Suprapubic skin (tissue), 4 donors: ENCODE measurements around the gene CACNA2D1. TPM values are rescaled to one million over a fixed set of nuclear protein-coding genes. Genes with fewer than 3 reads are reported as not detected.
"Not testable (repeated sequence)": the region's sequence is repeated elsewhere in the genome, so short reads cannot be mapped to it uniquely, and the experiment has no call there.

ENCODE experiments used
- DNase-seq, 2 donors: peaks; one replicate each; pipeline ENCODE4 v3.0.0-alpha.2; 2019; ENCODE audit warnings: low spot score in 2 of 2
- H3K27ac ChIP-seq: fragments of 200-600 bp; sonication (generic); one replicate; pipeline ENCODE4 v1.5.1; 2019
- H3K27me3 ChIP-seq: fragments of 200-600 bp; sonication (generic); one replicate; pipeline ENCODE4 v1.5.1; 2019
- H3K36me3 ChIP-seq: fragments of 200-600 bp; sonication (generic); one replicate; pipeline ENCODE4 v1.5.1; 2019
- H3K4me1 ChIP-seq: fragments of 200-600 bp; sonication (generic); one replicate; pipeline ENCODE4 v1.5.1; 2019
- H3K4me3 ChIP-seq: fragments of 200-600 bp; sonication (generic); one replicate; pipeline ENCODE4 v1.5.1; 2019; ENCODE audit warnings: mild to moderate bottlenecking
- H3K9me3 ChIP-seq: fragments of 200-600 bp; sonication (generic); one replicate; pipeline ENCODE4 v1.5.1; 2019
- EP300 ChIP-seq: sonication (generic); formaldehyde crosslinking; IDR thresholded peaks from one replicate; pipeline ENCODE4 v1.6.1; 2017; ENCODE audit warnings: antibody characterized with exemption
- POLR2A ChIP-seq, 2 donors: fragments of 450-650 bp; IDR thresholded peaks; one replicate each; pipeline ENCODE4 v1.6.1; 2017; ENCODE audit warnings: antibody characterized with exemption in 2 of 2, mild to moderate bottlenecking in 2 of 2, moderate library complexity in 2 of 2
- POLR2AphosphoS5 ChIP-seq, 3 donors: sonication (generic); formaldehyde crosslinking; IDR thresholded peaks; one replicate each; pipeline ENCODE4 v1.6.1; 2017; ENCODE audit warnings: antibody characterized with exemption in 3 of 3
- WGBS: methylation state at CpG from one replicate; pipeline ENCODE4 v1.1.5; 2018; 5-methylcytosine and 5-hydroxymethylcytosine counted together
- total RNA-seq, 4 donors: library from RNA; depleted of rRNA; stranded (reverse); fragments of >200 nt; gene quantifications; one replicate each; pipeline ENCODE4 v1.1.0, GENCODE V29; 2016
- TF ChIP-seq, protein P1 (sequence below), 2 donors: fragments of 200-600 bp in 1 of 2; fragments of 450-650 bp in 1 of 2; sonication (generic) in 1 of 2; IDR thresholded peaks; one replicate each; pipeline ENCODE4 v1.5.1; 2016 to 2019; ENCODE audit warnings: antibody characterized with exemption in 2 of 2, mild to moderate bottlenecking in 1 of 2, moderate library complexity in 1 of 2

Gene CACNA2D1
- total RNA-seq, 4 donors from 2014 or later, result 9.3 to 16.9 (median 10.6) TPM

DNA sequence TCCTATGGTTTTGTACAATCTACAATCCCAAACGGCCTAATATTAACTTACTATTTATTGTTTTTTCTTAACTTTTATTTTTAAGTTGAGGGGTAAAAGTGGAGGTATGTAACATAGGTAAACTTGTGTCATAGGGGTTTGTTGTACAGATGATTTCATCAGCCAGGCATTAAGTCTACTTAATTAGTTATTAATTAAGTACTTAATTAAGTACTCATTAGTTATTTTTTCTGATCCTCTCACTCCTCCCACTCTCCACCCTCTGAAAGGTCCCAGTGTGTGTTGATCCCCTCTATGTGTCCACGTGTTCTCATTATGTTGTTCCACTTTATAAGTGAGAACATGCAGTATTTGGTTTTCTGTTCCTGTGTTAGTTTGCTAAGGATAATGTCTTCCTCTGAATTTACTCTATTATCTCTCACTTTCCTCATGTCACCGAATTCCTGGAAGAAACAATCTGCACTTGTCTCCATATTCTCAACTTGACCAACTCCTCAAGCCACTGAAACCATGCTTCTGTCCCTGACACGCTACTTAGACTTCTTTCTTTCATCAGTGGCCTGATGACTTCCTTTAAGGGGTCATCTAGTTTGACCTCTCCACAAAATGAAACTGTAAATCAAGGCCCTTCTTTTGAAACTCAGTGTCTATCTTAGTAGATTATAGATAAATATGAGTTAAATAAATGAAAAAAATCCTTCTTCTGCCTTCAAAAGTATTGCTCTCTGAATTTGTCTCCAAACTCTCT, 9.1 kb downstream of the CACNA2D1 start:
- no peak overlapping the region for H3K4me3 ChIP-seq
- no peak for DNase-seq
- H3K36me3 ChIP-seq, result no peaks in the 10 kb centered on the region
- no peaks in the 10 kb centered on the region for H3K4me1 ChIP-seq
- TF ChIP-seq POLR2A (IDR thresholded peaks at IDR 0.05) (no peak), POLR2AphosphoS5 (IDR thresholded peaks at IDR 0.05) (no peak), EP300 (no peak)
- TF ChIP-seq, protein P1, sequence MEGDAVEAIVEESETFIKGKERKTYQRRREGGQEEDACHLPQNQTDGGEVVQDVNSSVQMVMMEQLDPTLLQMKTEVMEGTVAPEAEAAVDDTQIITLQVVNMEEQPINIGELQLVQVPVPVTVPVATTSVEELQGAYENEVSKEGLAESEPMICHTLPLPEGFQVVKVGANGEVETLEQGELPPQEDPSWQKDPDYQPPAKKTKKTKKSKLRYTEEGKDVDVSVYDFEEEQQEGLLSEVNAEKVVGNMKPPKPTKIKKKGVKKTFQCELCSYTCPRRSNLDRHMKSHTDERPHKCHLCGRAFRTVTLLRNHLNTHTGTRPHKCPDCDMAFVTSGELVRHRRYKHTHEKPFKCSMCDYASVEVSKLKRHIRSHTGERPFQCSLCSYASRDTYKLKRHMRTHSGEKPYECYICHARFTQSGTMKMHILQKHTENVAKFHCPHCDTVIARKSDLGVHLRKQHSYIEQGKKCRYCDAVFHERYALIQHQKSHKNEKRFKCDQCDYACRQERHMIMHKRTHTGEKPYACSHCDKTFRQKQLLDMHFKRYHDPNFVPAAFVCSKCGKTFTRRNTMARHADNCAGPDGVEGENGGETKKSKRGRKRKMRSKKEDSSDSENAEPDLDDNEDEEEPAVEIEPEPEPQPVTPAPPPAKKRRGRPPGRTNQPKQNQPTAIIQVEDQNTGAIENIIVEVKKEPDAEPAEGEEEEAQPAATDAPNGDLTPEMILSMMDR (IDR thresholded peaks at IDR 0.05), result no peak
- H3K27me3 ChIP-seq, result no peaks in the 10 kb centered on the region
- no peaks in the 10 kb centered on the region for H3K9me3 ChIP-seq
- H3K27ac ChIP-seq, result no peak overlapping the region
- WGBS, result 87% methylated on average over 4 of the region's 4 CpGs

DNA sequence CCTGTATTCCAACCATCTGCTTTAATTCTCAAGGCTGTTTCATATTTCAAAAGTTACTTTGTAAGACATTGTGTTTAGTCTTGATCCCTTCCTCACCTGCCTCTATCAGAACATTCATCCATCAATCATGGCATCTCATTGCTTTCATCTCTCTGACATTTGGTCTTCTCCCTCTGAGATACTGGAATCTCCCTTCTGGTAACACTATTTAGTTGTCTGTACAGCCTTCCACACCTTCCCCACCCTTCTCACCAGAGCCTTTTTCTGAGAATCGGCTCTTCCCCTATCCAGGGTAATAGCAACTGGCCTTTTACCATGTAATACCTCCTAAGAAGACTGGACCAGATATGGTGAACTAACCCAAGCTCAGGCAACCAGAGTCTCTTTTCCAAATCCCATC, 10.1 kb downstream of the CACNA2D1 start:
- TF ChIP-seq POLR2AphosphoS5 (IDR thresholded peaks at IDR 0.05) (no peak), EP300 (no peak), POLR2A (IDR thresholded peaks at IDR 0.05) (no peak)
- TF ChIP-seq, protein P1 (IDR thresholded peaks at IDR 0.05), result no peak
- no peaks in the 10 kb centered on the region for H3K36me3 ChIP-seq
- no peak for DNase-seq
- no peaks in the 10 kb centered on the region for H3K4me1 ChIP-seq
- 79% methylated on average over 1 of the region's 1 CpG for WGBS
- no peak overlapping the region for H3K4me3 ChIP-seq
- H3K9me3 ChIP-seq, result no peaks in the 10 kb centered on the region
- no peaks in the 10 kb centered on the region for H3K27me3 ChIP-seq
- H3K27ac ChIP-seq, result no peak overlapping the region

DNA sequence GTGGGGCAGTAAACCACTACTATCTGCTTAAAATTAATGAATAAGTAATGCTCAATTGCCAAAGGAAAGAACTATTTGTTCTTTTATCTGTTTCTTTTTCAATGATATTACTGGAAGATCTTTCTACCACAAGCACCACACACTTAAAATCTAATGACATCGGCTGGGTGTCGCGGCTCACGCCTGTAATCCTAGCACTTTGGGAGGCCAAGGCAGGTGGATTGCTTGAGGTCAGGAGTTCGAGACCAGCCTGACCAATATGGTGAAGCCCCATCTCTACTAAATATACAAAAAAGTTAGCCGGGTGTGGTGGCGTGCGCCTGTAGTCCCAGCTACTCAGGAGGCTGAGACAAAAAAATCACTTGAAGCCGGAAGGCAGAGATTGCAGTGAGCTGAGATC, 10.8 kb downstream of the CACNA2D1 start:
- H3K4me3 ChIP-seq, H3K36me3 ChIP-seq, H3K27me3 ChIP-seq, H3K4me1 ChIP-seq, H3K9me3 ChIP-seq, H3K27ac ChIP-seq, DNase-seq: not testable (repeated sequence)
- 95% methylated on average over 9 of the region's 9 CpGs for WGBS

DNA sequence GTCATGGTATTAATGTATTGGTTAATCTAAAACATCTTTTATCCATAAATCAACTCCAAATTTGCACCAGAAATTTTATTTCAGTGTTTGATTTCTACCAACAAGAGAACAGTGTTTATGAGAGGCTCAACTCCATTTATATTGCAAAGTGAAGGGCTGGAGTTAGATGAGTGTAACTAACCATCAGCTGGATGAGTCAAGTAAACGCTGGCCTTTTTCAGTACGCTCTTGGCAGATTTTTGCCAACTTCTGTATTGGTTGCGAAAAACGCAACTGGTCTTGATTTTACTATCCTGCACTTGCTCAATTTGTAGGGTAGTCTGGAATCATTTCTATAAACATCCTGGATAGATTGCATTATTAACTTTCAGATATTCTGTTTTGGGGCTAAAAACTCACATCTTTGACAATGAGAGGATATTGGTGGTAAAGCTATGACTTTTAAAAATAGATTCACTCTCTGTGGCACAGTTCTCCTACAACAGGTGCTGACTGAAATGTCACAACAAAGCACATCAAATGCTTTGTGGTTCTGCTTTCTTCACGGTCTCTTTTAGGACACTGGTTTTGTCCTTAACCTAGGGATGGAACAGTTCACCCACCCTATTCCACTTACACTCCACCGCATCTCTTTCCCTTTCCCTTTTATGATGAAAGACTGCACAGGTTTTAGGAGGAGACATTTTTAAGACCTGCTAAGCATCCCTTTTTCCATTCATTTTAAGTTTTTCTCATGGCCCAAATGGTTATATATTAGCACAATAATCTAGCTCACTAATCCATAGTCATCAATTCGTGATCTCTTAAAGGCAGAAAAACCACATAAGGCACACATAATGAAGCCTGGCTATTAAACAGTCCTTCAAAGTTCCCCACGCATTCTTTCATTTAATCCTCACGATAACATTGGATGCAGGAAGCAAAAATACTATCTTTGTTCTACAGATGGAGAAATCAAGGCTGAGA, 12.8 kb downstream of the CACNA2D1 start:
- TF ChIP-seq, protein P1 (IDR thresholded peaks at IDR 0.05), result no peak
- TF ChIP-seq POLR2A (IDR thresholded peaks at IDR 0.05), result no peak
- TF ChIP-seq EP300, result no peak
- no peak for TF ChIP-seq POLR2AphosphoS5 (IDR thresholded peaks at IDR 0.05)
- 68% methylated on average over 9 of the region's 9 CpGs for WGBS
- Histone ChIP-seq H3K36me3 (no peaks in the 10 kb centered on the region), H3K9me3 (no peaks in the 10 kb centered on the region), H3K4me3 (no peak overlapping the region), H3K4me1 (no peaks in the 10 kb centered on the region), H3K27me3 (no peaks in the 10 kb centered on the region), H3K27ac (no peak overlapping the region)
- DNase-seq, result no peak

DNA sequence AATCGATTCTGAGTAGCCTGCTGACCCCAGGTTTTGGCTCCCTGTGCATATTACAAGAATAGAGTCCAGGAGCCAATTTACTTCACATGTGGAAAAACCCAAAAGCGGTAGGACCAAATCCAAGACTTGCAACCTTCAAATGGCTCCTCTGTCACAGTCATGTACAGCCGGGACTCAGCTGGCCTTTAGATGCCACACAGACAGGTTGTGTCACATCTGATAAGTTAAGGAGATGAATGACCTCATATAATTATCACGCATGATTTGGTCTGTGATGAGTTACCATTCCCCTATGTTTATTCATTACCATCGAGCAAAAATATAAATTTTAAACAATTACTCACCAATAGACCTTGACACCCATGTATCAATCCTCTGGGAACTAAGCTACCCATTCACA, 14.2 kb downstream of the CACNA2D1 start:
- H3K27me3 ChIP-seq, result no peaks in the 10 kb centered on the region
- H3K4me3 ChIP-seq, result no peak overlapping the region
- no peak for DNase-seq
- no peak for TF ChIP-seq POLR2A (IDR thresholded peaks at IDR 0.05)
- TF ChIP-seq, protein P1 (IDR thresholded peaks at IDR 0.05), result no peak
- no peak for TF ChIP-seq POLR2AphosphoS5 (IDR thresholded peaks at IDR 0.05)
- TF ChIP-seq EP300, result no peak
- no peaks in the 10 kb centered on the region for H3K4me1 ChIP-seq
- WGBS, result 63% methylated on average over 5 of the region's 5 CpGs
- no peak overlapping the region for H3K27ac ChIP-seq
- H3K36me3 ChIP-seq, result no peaks in the 10 kb centered on the region
- no peaks in the 10 kb centered on the region for H3K9me3 ChIP-seq
